ENCODE measurements around the gene PTPRD. TPM values are rescaled to one million over a fixed set of nuclear protein-coding genes. Genes with fewer than 3 reads are reported as not detected.
A peak's percentile ranks its signal among the peaks of the same experiment; 100 is the strongest.

PTPRD gene
- total RNA-seq, 1 experiment from 2014 or later: 70.1 TPM

DNA sequence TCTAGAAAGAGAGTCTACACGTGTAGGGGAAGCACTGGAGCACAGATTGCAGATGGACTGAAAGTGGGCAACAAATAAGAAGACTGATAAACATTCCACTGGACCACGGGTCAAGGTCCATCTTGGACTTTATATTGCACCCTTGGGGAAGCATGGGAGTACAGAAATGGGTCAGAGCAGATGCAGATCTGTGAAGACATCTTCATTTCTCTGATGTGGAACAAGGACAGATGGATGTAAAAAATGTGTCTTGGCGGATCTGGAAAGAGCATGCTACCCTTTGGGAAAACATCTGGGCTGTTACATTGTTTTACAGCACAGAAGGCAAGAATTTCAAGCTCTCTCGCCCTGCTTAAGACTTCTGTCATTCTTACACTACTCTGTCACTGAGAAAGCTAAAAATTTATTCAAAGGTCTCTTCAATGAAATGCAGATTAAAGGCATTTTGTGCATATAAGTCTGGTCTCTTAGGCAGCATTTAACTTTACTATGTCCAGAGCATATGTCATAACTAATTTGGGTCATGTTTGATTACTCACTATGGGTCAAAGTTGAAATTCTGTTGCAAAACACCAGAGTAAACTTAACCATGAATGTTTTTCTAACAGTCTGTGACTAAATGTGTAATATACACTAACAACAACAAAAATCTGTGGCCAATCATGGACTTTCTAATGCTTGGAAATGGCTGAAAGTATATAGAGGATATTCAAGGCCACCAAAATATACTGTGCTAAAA lies 2056.9 kb downstream of the PTPRD start:
- CTCF ChIA-PET: no interaction called here
- DNase-seq: no peak
- Histone ChIP-seq H3K4me3 (ENCODE audit: low read depth, low read length) (no peak overlapping the region), H3K9me3 (no peaks in the 10 kb centered on the region), H3K36me3 (ENCODE audit: control insufficient read depth, insufficient read depth, low read length) (no peaks in the 10 kb centered on the region), H3K27me3 (replicated peaks; ENCODE audit: control insufficient read depth, insufficient read depth, low read length) (no peaks in the 10 kb centered on the region), H3K4me1 (peaks cover 20% of the 10 kb centered on the region)
- Mint-ChIP-seq H3K4me3 (ENCODE audit: unreplicated experiment) (no peak overlapping the region), H3K9me3 (ENCODE audit: unreplicated experiment) (no peaks in the 10 kb centered on the region), H3K4me1 (ENCODE audit: low read depth, unreplicated experiment) (peaks cover 16% of the 10 kb centered on the region), H3K27ac (ENCODE audit: unreplicated experiment) (no peak overlapping the region), H3K36me3 (ENCODE audit: insufficient read depth, unreplicated experiment) (no peaks in the 10 kb centered on the region), H3K27me3 (ENCODE audit: insufficient read depth, unreplicated experiment) (no peaks in the 10 kb centered on the region)
- POLR2A ChIA-PET: no interaction called here
- TF ChIP-seq CTCF (IDR thresholded peaks at IDR 0.05; ENCODE audit: insufficient read depth in 1 of 2, low read depth in 1 of 2, low read length in 1 of 2, severe bottlenecking in 1 of 2, unreplicated experiment in 1 of 2): no peak
- intact Hi-C loops (cut with micrococcal nuclease; ENCODE audit: unreplicated experiment): no loop called here
- no TSS peak for BruUV-seq (replicated peaks)

DNA sequence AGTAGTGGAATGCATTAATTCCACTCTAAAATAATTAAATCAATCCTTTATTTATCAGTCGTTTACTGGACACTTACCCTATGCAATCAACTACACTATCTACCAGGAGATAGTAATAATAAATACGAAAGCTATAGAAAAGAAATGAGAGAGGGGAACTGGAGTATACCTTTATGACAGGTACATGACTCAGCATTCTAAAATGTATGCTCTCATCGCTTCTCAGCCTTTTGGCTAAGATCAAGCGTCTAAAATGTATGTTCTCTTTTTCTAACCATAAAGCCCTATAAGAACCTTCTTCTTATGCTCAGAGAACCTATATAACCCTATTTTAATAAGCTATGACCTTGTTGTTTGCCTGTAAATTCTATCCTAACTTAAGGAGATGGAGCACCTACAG lies 2059.4 kb downstream of the PTPRD start:
- H3K36me3 ChIP-seq (ENCODE audit: control insufficient read depth, insufficient read depth, low read length): no peaks in the 10 kb centered on the region
- no peak overlapping the region for H3K27ac Mint-ChIP-seq (ENCODE audit: unreplicated experiment)
- POLR2A ChIA-PET: no interaction called here

GRCh38 chr9:8552732-8553131 lies 2060.1 kb downstream of the PTPRD start:
- H3K9me3 Mint-ChIP-seq (ENCODE audit: unreplicated experiment): no peaks in the 10 kb centered on the region
- no peak for TF ChIP-seq CTCF (IDR thresholded peaks at IDR 0.05; ENCODE audit: insufficient read depth in 1 of 2, low read depth in 1 of 2, low read length in 1 of 2, severe bottlenecking in 1 of 2, unreplicated experiment in 1 of 2)
- CTCF ChIA-PET: no interaction called here
- Histone ChIP-seq H3K27me3 (replicated peaks; ENCODE audit: control insufficient read depth, insufficient read depth, low read length) (no peaks in the 10 kb centered on the region), H3K4me3 (ENCODE audit: low read depth, low read length) (no peak overlapping the region), H3K9me3 (no peaks in the 10 kb centered on the region), H3K4me1 (no peaks in the 10 kb centered on the region), H3K36me3 (ENCODE audit: control insufficient read depth, insufficient read depth, low read length) (no peaks in the 10 kb centered on the region)
- POLR2A ChIA-PET: no interaction called here
- DNase-seq: no peak
- BruUV-seq (replicated peaks): no TSS peak
- no peaks in the 10 kb centered on the region for H3K27me3 Mint-ChIP-seq (ENCODE audit: insufficient read depth, unreplicated experiment)
- intact Hi-C loops (cut with micrococcal nuclease; ENCODE audit: unreplicated experiment): no loop called here
- H3K36me3 Mint-ChIP-seq (ENCODE audit: insufficient read depth, unreplicated experiment): peaks cover 4% of the 10 kb centered on the region
- no peak overlapping the region for H3K4me3 Mint-ChIP-seq (ENCODE audit: unreplicated experiment)
- peaks cover 7% of the 10 kb centered on the region for H3K4me1 Mint-ChIP-seq (ENCODE audit: low read depth, unreplicated experiment)
- H3K27ac Mint-ChIP-seq (ENCODE audit: unreplicated experiment): peak overlapping the region; percentile 20

More for the DNA sequence above, 2059.4 kb downstream of the PTPRD start:
- Histone ChIP-seq H3K4me3 (ENCODE audit: low read depth, low read length) (no peak overlapping the region), H3K9me3 (no peaks in the 10 kb centered on the region), H3K27me3 (replicated peaks; ENCODE audit: control insufficient read depth, insufficient read depth, low read length) (no peaks in the 10 kb centered on the region), H3K4me1 (peaks cover 6% of the 10 kb centered on the region; the same call in 1 of the 2 replicates)
- no peak for TF ChIP-seq CTCF (IDR thresholded peaks at IDR 0.05; ENCODE audit: insufficient read depth in 1 of 2, low read depth in 1 of 2, low read length in 1 of 2, severe bottlenecking in 1 of 2, unreplicated experiment in 1 of 2)
- Mint-ChIP-seq H3K9me3 (ENCODE audit: unreplicated experiment) (no peaks in the 10 kb centered on the region), H3K4me3 (ENCODE audit: unreplicated experiment) (no peak overlapping the region), H3K27me3 (ENCODE audit: insufficient read depth, unreplicated experiment) (no peaks in the 10 kb centered on the region), H3K36me3 (ENCODE audit: insufficient read depth, unreplicated experiment) (no peaks in the 10 kb centered on the region), H3K4me1 (ENCODE audit: low read depth, unreplicated experiment) (peaks cover 7% of the 10 kb centered on the region)
- DNase-seq: no peak
- intact Hi-C loops (cut with micrococcal nuclease; ENCODE audit: unreplicated experiment): no loop called here
- no TSS peak for BruUV-seq (replicated peaks)
- CTCF ChIA-PET: no interaction called here
